Right renal pelvis (tissue), 4 donors: ENCODE measurements around the gene ZBTB34. TPM values are rescaled to one million over a fixed set of nuclear protein-coding genes. Genes with fewer than 3 reads are reported as not detected.

Experiments used
- DNase-seq, 4 donors: peaks; one replicate each; pipeline ENCODE4 v3.0.0-alpha.2; 2013; ENCODE audit warnings: low read depth in 4 of 4, low spot score in 3 of 4, missing footprints in 1 of 4
- polyA plus RNA-seq, 4 donors: library from polyadenylated mRNA; unstranded; fragments of 120-200 nt; gene quantifications; one replicate each; pipeline ENCODE4 v1.2.1, GENCODE V29; 2013; ENCODE audit not compliant: insufficient read length in 4 of 4

The ZBTB34 gene
- polyA plus RNA-seq, 4 donors, result 18.6 to 24.8 (median 23.3) TPM

- DNase-seq, result no peak
These were observed 17.3 kb upstream of the ZBTB34 start for GRCh38 chr9:126842977-126843799.

GRCh38 chr9:126844085-126844484, 16.4 kb upstream of the ZBTB34 start:
- DNase-seq, result no peak

- no peak for DNase-seq
These were observed 13.4 kb upstream of the ZBTB34 start for GRCh38 chr9:126847051-126847450.

GRCh38 chr9:126849591-126850225, 10.7 kb upstream of the ZBTB34 start:
- DNase-seq, result no peak

GRCh38 chr9:126851286-126851880, 9.1 kb upstream of the ZBTB34 start:
- DNase-seq, result no peak

- DNase-seq, result no peak
These were observed 8.3 kb upstream of the ZBTB34 start for GRCh38 chr9:126852086-126852688.

GRCh38 chr9:126853667-126854066, 6.8 kb upstream of the ZBTB34 start:
- DNase-seq, result no peak

- DNase-seq, result no peak
These were observed 5.7 kb upstream of the ZBTB34 start for GRCh38 chr9:126854734-126855133.

GRCh38 chr9:126856326-126856877, 4.0 kb upstream of the ZBTB34 start:
- no peak for DNase-seq

- DNase-seq, result no peak
These were observed 3.0 kb upstream of the ZBTB34 start for GRCh38 chr9:126857261-126857960.

- no peak for DNase-seq
These were observed 1.3 kb upstream of the ZBTB34 start for GRCh38 chr9:126859111-126859510.

- DNase-seq, result no peak
These were observed 473 bp downstream of the ZBTB34 start for GRCh38 chr9:126860757-126861466.

- no peak for DNase-seq
These were observed 1.3 kb downstream of the ZBTB34 start for GRCh38 chr9:126861707-126862103.

GRCh38 chr9:126862104-126862761, 1.8 kb downstream of the ZBTB34 start:
- DNase-seq, result no peak

GRCh38 chr9:126864771-126865170, 4.3 kb downstream of the ZBTB34 start:
- no peak for DNase-seq

GRCh38 chr9:126869368-126869767, 8.9 kb downstream of the ZBTB34 start:
- DNase-seq, result no peak

GRCh38 chr9:126872516-126872915, 12.1 kb downstream of the ZBTB34 start:
- no peak for DNase-seq

GRCh38 chr9:126874546-126875314, 14.3 kb downstream of the ZBTB34 start:
- no peak for DNase-seq
